ENCODE results near the gene KHDC4. TPM values are rescaled to one million over a fixed set of nuclear protein-coding genes. Genes with fewer than 3 reads are reported as not detected.

The KHDC4 gene
- total and polyA plus RNA-seq, 2 of the 4 experiments (the other 2 are of a cell fraction): 28.0 to 29.9 TPM

- ChIA-PET CTCF (interaction anchor here (0.5 to 1.3 kb wide), 3 partner anchors 12 to 27 kb away, joined by 3 to 4 read pairs (median 4); no protein-coding TSS in a partner anchor), POLR2A (ENCODE audit: unreplicated experiment) (no interaction called here)
- H2AK5ac ChIP-seq (ENCODE audit: low read depth, low read length): no peak overlapping the region
- no peak overlapping the region for H3K4me2 ChIP-seq (ENCODE audit: low read depth, low read length)
- no peak overlapping the region for H3K9ac ChIP-seq (ENCODE audit: low read depth, low read length)
- no peak overlapping the region for H3K23ac ChIP-seq (ENCODE audit: low read depth, low read length)
- no peak overlapping the region for H3K4me3 ChIP-seq (ENCODE audit: insufficient read depth, low read depth, low read length)
- H3K56ac ChIP-seq (ENCODE audit: extremely low read depth, insufficient read depth, low read length): no peak overlapping the region
- dilution Hi-C loops (cut with HindIII; ENCODE audit: low sequenced_read_pairs, unreplicated experiment) (no loop called here), in situ Hi-C loops (cut with MboI; ENCODE audit: low sequenced_read_pairs) (no loop called here), intact Hi-C loops (cut with micrococcal nuclease) (loop anchor here (1.0 kb wide), 1 partner anchor 27 kb away; no protein-coding TSS in a partner anchor)
- H2BK120ac ChIP-seq (ENCODE audit: low read depth, low read length): no peak overlapping the region
- no peak overlapping the region for H2AFZ ChIP-seq (replicated peaks; ENCODE audit: low read length, poor library complexity)
- peak overlapping the region; percentile 16; the same call in 1 of the 2 replicates for H3K27ac ChIP-seq (ENCODE audit: insufficient read depth, low read length)
- H3K79me1 ChIP-seq (ENCODE audit: low read depth in 1 of 2, low read length in 2 of 2): peaks cover 28 to 84% of the 10 kb centered on the region in 2 experiments
- no peaks in the 10 kb centered on the region for H3K27me3 ChIP-seq (ENCODE audit: control insufficient read depth, insufficient read depth, low read length)
- H3K4me1 ChIP-seq (ENCODE audit: control insufficient read depth, insufficient read depth, low read length): peaks cover 20% of the 10 kb centered on the region
- TF ChIP-seq RCOR1 (IDR thresholded peaks at IDR 0.05; ENCODE audit: insufficient replicate concordance, low read length): no peak
- no peak for TF ChIP-seq MAFK (IDR thresholded peaks at IDR 0.05; ENCODE audit: low read depth, low read length)
- no peak for TF ChIP-seq CEBPB (IDR thresholded peaks at IDR 0.05; ENCODE audit: low read depth, low read length)
- TF ChIP-seq MAZ (IDR thresholded peaks at IDR 0.05; ENCODE audit: borderline replicate concordance, low read depth, low read length): no peak
- TF ChIP-seq NFE2L2 (IDR thresholded peaks at IDR 0.05; ENCODE audit: low read depth, low read length): no peak
- no peak for TF ChIP-seq RAD21 (IDR thresholded peaks at IDR 0.05; ENCODE audit: low read length)
- TF ChIP-seq RFX5 (IDR thresholded peaks at IDR 0.05; ENCODE audit: low read depth, low read length): no peak
- TF ChIP-seq SMC3 (IDR thresholded peaks at IDR 0.05; ENCODE audit: low read depth, low read length): no peak
- no peak for TF ChIP-seq FOS (IDR thresholded peaks at IDR 0.05; ENCODE audit: low read depth, low read length)
- TF ChIP-seq BHLHE40 (IDR thresholded peaks at IDR 0.05; ENCODE audit: low read depth, low read length): no peak
- TF ChIP-seq, protein P1, sequence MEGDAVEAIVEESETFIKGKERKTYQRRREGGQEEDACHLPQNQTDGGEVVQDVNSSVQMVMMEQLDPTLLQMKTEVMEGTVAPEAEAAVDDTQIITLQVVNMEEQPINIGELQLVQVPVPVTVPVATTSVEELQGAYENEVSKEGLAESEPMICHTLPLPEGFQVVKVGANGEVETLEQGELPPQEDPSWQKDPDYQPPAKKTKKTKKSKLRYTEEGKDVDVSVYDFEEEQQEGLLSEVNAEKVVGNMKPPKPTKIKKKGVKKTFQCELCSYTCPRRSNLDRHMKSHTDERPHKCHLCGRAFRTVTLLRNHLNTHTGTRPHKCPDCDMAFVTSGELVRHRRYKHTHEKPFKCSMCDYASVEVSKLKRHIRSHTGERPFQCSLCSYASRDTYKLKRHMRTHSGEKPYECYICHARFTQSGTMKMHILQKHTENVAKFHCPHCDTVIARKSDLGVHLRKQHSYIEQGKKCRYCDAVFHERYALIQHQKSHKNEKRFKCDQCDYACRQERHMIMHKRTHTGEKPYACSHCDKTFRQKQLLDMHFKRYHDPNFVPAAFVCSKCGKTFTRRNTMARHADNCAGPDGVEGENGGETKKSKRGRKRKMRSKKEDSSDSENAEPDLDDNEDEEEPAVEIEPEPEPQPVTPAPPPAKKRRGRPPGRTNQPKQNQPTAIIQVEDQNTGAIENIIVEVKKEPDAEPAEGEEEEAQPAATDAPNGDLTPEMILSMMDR (conservative IDR thresholded peaks at IDR 0.05; ENCODE audit: low read depth, low read length): no peak
- TF ChIP-seq, protein P2, sequence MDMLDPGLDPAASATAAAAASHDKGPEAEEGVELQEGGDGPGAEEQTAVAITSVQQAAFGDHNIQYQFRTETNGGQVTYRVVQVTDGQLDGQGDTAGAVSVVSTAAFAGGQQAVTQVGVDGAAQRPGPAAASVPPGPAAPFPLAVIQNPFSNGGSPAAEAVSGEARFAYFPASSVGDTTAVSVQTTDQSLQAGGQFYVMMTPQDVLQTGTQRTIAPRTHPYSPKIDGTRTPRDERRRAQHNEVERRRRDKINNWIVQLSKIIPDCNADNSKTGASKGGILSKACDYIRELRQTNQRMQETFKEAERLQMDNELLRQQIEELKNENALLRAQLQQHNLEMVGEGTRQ (IDR thresholded peaks at IDR 0.05; ENCODE audit: low read depth, low read length): no peak
- no peak for TF ChIP-seq MXI1 (IDR thresholded peaks at IDR 0.05; ENCODE audit: borderline replicate concordance, low read depth, low read length)
- TF ChIP-seq, protein P3, sequence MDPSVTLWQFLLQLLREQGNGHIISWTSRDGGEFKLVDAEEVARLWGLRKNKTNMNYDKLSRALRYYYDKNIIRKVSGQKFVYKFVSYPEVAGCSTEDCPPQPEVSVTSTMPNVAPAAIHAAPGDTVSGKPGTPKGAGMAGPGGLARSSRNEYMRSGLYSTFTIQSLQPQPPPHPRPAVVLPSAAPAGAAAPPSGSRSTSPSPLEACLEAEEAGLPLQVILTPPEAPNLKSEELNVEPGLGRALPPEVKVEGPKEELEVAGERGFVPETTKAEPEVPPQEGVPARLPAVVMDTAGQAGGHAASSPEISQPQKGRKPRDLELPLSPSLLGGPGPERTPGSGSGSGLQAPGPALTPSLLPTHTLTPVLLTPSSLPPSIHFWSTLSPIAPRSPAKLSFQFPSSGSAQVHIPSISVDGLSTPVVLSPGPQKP (IDR thresholded peaks at IDR 0.05; ENCODE audit: borderline replicate concordance, low read depth, low read length): no peak
- no peak for TF ChIP-seq CHD1 (IDR thresholded peaks at IDR 0.05; ENCODE audit: low read depth, low read length)
- no peak for TF ChIP-seq POLR2A (IDR thresholded peaks at IDR 0.05; ENCODE audit: low read depth, low read length)
- no peak overlapping the region for H2BK15ac ChIP-seq (ENCODE audit: low read depth, low read length)
- no peak overlapping the region; a peak in 1 of 4 replicates for H4K8ac ChIP-seq (ENCODE audit: low read depth in 2 of 2, low read length in 2 of 2)
- H3K4ac ChIP-seq (ENCODE audit: low read depth, low read length): peak overlapping the region; percentile 25; the same call in 1 of the 2 replicates
- H3K9me3 ChIP-seq (ENCODE audit: control insufficient read depth, insufficient read depth, low read length): no peaks in the 10 kb centered on the region
- no TSS peak for BruUV-seq (replicated peaks)
- H4K91ac ChIP-seq (ENCODE audit: insufficient read depth, low read depth, low read length): no peak overlapping the region
- peaks cover 82% of the 10 kb centered on the region for H3K36me3 ChIP-seq (ENCODE audit: control insufficient read depth, insufficient read depth, low read length)
- H2AK9ac ChIP-seq (replicated peaks; ENCODE audit: low read depth, low read length, poor library complexity): peak overlapping the region; percentile 80
- H2BK5ac ChIP-seq (ENCODE audit: low read depth, low read length, poor library complexity, severe bottlenecking): peak overlapping the region; percentile 12
- no peak overlapping the region for H3K18ac ChIP-seq (ENCODE audit: low read depth, low read length)
- ATAC-seq (ENCODE audit: low read depth): no peak
- peaks cover 70% of the 10 kb centered on the region for H4K20me1 ChIP-seq (ENCODE audit: insufficient read depth, low read length)
- no peak for DNase-seq
- peak overlapping the region; percentile 7 for H3K14ac ChIP-seq (replicated peaks; ENCODE audit: low read depth, low read length)
- 95% methylated on average over 10 of the region's 18 CpGs; no CpG with 5 or more reads in 1 of the 2 experiments for WGBS, 2 experiments (ENCODE audit: extremely low coverage in 2 of 2, insufficient read length in 1 of 2)
- H3K9me1 ChIP-seq (ENCODE audit: insufficient read depth, low read length): peaks cover 16% of the 10 kb centered on the region; the same call in 1 of the 2 replicates
- H4K5ac ChIP-seq (ENCODE audit: low read depth, low read length): no peak overlapping the region
- H2BK20ac ChIP-seq (ENCODE audit: low read depth, low read length): no peak overlapping the region
These were observed 28.5 kb upstream of the KHDC4 start for GRCh38 chr1:155962599-155963211.

Measured in IMR-90 (cell line).